Coronary artery (tissue), 2 donors: Measurements from ENCODE around the gene LIN28B.
"Not testable (repeated sequence)": the region's sequence is repeated elsewhere in the genome, so short reads cannot be mapped to it uniquely, and the experiment has no call there.

Experiments used
- DNase-seq: peaks from one replicate; pipeline ENCODE4 v3.0.0-alpha.2; 2017; ENCODE audit warnings: low spot score
- H3K27ac ChIP-seq, 2 donors: fragments of 200-600 bp; sonication (generic); one replicate each; pipeline ENCODE4 v1.5.1; 2016 to 2019
- H3K4me3 ChIP-seq: fragments of 200-600 bp; sonication (generic); 2 replicates; pipeline ENCODE4 v1.5.1; 2016; ENCODE audit warnings: mild to moderate bottlenecking, moderate library complexity
- TF ChIP-seq, protein P1 (sequence below): fragments of 200-600 bp; sonication (generic); IDR thresholded peaks from one replicate; pipeline ENCODE4 v1.5.1; 2019; ENCODE audit warnings: antibody characterized with exemption

Gene LIN28B

GRCh38 chr6:104983296-104983695, 26.4 kb downstream of the LIN28B start:
- no peak overlapping the region for H3K27ac ChIP-seq
- TF ChIP-seq, protein P1, sequence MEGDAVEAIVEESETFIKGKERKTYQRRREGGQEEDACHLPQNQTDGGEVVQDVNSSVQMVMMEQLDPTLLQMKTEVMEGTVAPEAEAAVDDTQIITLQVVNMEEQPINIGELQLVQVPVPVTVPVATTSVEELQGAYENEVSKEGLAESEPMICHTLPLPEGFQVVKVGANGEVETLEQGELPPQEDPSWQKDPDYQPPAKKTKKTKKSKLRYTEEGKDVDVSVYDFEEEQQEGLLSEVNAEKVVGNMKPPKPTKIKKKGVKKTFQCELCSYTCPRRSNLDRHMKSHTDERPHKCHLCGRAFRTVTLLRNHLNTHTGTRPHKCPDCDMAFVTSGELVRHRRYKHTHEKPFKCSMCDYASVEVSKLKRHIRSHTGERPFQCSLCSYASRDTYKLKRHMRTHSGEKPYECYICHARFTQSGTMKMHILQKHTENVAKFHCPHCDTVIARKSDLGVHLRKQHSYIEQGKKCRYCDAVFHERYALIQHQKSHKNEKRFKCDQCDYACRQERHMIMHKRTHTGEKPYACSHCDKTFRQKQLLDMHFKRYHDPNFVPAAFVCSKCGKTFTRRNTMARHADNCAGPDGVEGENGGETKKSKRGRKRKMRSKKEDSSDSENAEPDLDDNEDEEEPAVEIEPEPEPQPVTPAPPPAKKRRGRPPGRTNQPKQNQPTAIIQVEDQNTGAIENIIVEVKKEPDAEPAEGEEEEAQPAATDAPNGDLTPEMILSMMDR, result no peak

GRCh38 chr6:104983776-104984175, 26.9 kb downstream of the LIN28B start:
- no peak for DNase-seq
- TF ChIP-seq, protein P1, result no peak
- Histone ChIP-seq H3K4me3 (no peak overlapping the region), H3K27ac (no peak overlapping the region)

More at GRCh38 chr6:104983296-104983695, 26.4 kb downstream of the LIN28B start:
- no peak for DNase-seq
- H3K4me3 ChIP-seq, result no peak overlapping the region

DNA sequence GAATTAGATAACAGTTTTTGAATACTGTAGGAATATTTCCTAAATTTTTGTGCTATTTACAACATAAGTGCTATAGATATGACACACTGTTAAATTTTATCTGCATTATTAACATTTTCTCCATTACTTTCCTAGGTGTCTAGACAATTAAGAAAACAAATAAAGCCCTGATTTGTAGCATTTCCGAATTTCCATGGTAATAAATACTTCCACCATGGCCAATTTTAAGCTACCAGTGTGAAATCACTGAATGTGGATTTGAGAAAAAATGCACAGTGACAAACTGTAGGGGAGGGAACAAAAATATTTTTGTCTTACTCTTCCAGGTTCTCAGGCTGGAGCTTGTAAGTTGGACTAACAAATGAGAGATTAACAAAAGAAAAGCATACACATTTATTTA, 27.9 kb downstream of the LIN28B start:
- no peak overlapping the region for H3K4me3 ChIP-seq
- no peak for DNase-seq
- TF ChIP-seq, protein P1, result no peak
- H3K27ac ChIP-seq, result no peak overlapping the region

GRCh38 chr6:104985875-104986274, 29.0 kb downstream of the LIN28B start:
- DNase-seq, H3K27ac ChIP-seq, H3K4me3 ChIP-seq: not testable (repeated sequence)

- TF ChIP-seq, protein P1, result no peak
- Histone ChIP-seq H3K27ac (no peak overlapping the region), H3K4me3 (no peak overlapping the region)
- no peak for DNase-seq
Measured at GRCh38 chr6:104986625-104987024, 29.7 kb downstream of the LIN28B start.

DNA sequence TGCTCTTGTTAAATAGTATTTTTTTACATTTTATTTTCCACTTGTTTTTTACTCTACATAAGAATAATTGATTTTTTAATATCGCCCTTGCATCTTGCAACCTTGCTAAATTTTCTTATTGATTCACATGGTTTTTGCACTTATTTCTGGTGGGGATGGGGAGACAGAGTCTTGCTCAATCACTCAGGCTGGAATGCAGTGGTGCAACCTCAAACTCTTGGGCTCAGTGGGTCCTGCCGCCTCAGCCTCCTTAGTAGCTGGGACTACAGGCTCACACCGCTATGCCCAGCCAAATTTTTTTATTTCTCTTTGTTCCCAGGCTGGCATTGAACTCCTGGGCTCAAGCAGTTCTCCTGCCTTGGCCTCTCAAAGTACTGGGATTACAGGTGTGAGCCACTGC, 30.3 kb downstream of the LIN28B start:
- no peak for DNase-seq
- TF ChIP-seq, protein P1, result no peak
- H3K4me3 ChIP-seq, result no peak overlapping the region
- no peak overlapping the region for H3K27ac ChIP-seq

DNA sequence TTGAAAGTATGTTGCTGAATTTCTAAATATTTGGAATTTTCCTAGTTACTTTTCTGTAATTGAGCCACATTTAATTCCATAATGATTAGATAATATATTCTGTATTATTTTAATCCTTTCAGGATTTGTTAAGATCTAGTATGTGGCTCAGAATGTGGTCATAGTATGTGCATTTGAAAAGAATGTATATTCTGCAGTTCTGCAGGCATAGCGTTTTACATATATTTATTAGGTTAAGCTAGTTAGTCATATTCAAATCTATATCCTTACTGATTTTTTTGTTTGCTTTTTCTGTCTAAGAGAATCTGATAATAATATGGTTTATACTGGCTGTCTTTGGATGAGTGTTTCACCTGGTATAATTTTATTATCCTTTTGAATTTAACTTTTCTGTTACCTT, 33.2 kb downstream of the LIN28B start:
- H3K27ac ChIP-seq, result no peak overlapping the region

GRCh38 chr6:104991062-104991461, 34.2 kb downstream of the LIN28B start:
- not testable (repeated sequence) for DNase-seq, H3K27ac ChIP-seq, H3K4me3 ChIP-seq

More for the DNA sequence above, 33.2 kb downstream of the LIN28B start:
- no peak for DNase-seq
- TF ChIP-seq, protein P1, result no peak
- H3K4me3 ChIP-seq, result no peak overlapping the region

- not testable (repeated sequence) for H3K27ac ChIP-seq, DNase-seq, H3K4me3 ChIP-seq
Measured at GRCh38 chr6:104993576-104993975, 36.7 kb downstream of the LIN28B start.
